Activated naive CD8-positive, alpha-beta T cell treated with anti-CD3 and anti-CD28 coated beads, Interleukin-2, amount 10 ng/mL, durations not matched to agents 7 days and 5 days (primary cell): ENCODE results near the gene ZRANB3. TPM values are rescaled to one million over a fixed set of nuclear protein-coding genes. Genes with fewer than 3 reads are reported as not detected.
"Not testable (repeated sequence)": the region's sequence is repeated elsewhere in the genome, so short reads cannot be mapped to it uniquely, and the experiment has no call there.

Experiments
- ATAC-seq: fragments of 150-1000 bp; cut with Tn5 transposase; one replicate; pipeline ENCODE4 v1.10.0; 2021; ENCODE audit warnings: low read depth, moderate library complexity
- POLR2A ChIA-PET: fragments of 350-600 bp; sonication (Branson Sonifier 250); formaldehyde crosslinking; loops from one replicate; lab custom pipeline; 2021; ENCODE audit warnings: antibody characterized with exemption; lab: Charles Lee
- DNase-seq: peaks from one replicate; pipeline ENCODE4 v3.0.0; 2021
- H3K27ac Mint-ChIP-seq: one replicate; pipeline ENCODE4 v1.8.0; 2022; ENCODE audit warnings: mild to moderate bottlenecking, mixed read lengths
- H3K27me3 Mint-ChIP-seq: one replicate; pipeline ENCODE4 v1.8.0; 2022; ENCODE audit warnings: mild to moderate bottlenecking, moderate library complexity, mixed read lengths
- H3K36me3 Mint-ChIP-seq: one replicate; pipeline ENCODE4 v1.8.0; 2021; ENCODE audit warnings: mild to moderate bottlenecking, mixed read lengths
- H3K4me1 Mint-ChIP-seq: one replicate; pipeline ENCODE4 v1.8.0; 2021; ENCODE audit warnings: mixed read lengths
- H3K4me3 Mint-ChIP-seq: one replicate; pipeline ENCODE4 v1.8.0; 2022; ENCODE audit warnings: mild to moderate bottlenecking, moderate library complexity, mixed read lengths
- H3K9me3 Mint-ChIP-seq: one replicate; pipeline ENCODE4 v1.8.0; 2021; ENCODE audit warnings: mixed read lengths
- total RNA-seq, 2 experiments: library from RNA; stranded (reverse); gene quantifications; one replicate each; pipeline ENCODE4 v1.2.3, GENCODE V29; 2021

The ZRANB3 gene
- total RNA-seq, 2 experiments from 2014 or later = 7.0 to 7.9 TPM

GRCh38 chr2:135287121-135287520 is 243.9 kb downstream of the ZRANB3 start:
- H3K4me1 Mint-ChIP-seq, ATAC-seq, H3K36me3 Mint-ChIP-seq, POLR2A ChIA-PET, DNase-seq, H3K27me3 Mint-ChIP-seq, H3K27ac Mint-ChIP-seq, H3K4me3 Mint-ChIP-seq: not testable (repeated sequence)
- peaks cover 13% of the 10 kb centered on the region for H3K9me3 Mint-ChIP-seq

GRCh38 chr2:135285391-135285790 is 245.6 kb downstream of the ZRANB3 start:
- no peak for DNase-seq
- POLR2A ChIA-PET = no interaction called here
- Mint-ChIP-seq H3K9me3 (peaks cover 10% of the 10 kb centered on the region), H3K4me1 (no peaks in the 10 kb centered on the region), H3K36me3 (peaks cover 4% of the 10 kb centered on the region), H3K4me3 (no peak overlapping the region), H3K27me3 (no peaks in the 10 kb centered on the region), H3K27ac (no peak overlapping the region)
- no peak for ATAC-seq

GRCh38 chr2:135281379-135281778 is 249.6 kb downstream of the ZRANB3 start:
- Mint-ChIP-seq H3K4me3 (no peak overlapping the region), H3K27ac (no peak overlapping the region), H3K9me3 (no peaks in the 10 kb centered on the region), H3K36me3 (no peaks in the 10 kb centered on the region), H3K4me1 (no peaks in the 10 kb centered on the region), H3K27me3 (no peaks in the 10 kb centered on the region)
- DNase-seq (no peak), ATAC-seq (no peak)
- POLR2A ChIA-PET = no interaction called here

- DNase-seq (no peak), ATAC-seq (no peak)
- H3K36me3 Mint-ChIP-seq = no peaks in the 10 kb centered on the region
- H3K27me3 Mint-ChIP-seq = no peaks in the 10 kb centered on the region
- POLR2A ChIA-PET = no interaction called here
- H3K27ac Mint-ChIP-seq = no peak overlapping the region
- H3K4me1 Mint-ChIP-seq = no peaks in the 10 kb centered on the region
- no peaks in the 10 kb centered on the region for H3K9me3 Mint-ChIP-seq
- no peak overlapping the region for H3K4me3 Mint-ChIP-seq
These were observed 251.8 kb downstream of the ZRANB3 start for GRCh38 chr2:135279209-135279608.

GRCh38 chr2:135276525-135276924 is 254.5 kb downstream of the ZRANB3 start:
- DNase-seq (no peak), ATAC-seq (no peak)
- H3K4me3 Mint-ChIP-seq = no peak overlapping the region
- H3K36me3 Mint-ChIP-seq = no peaks in the 10 kb centered on the region
- POLR2A ChIA-PET = no interaction called here
- no peaks in the 10 kb centered on the region for H3K4me1 Mint-ChIP-seq
- no peaks in the 10 kb centered on the region for H3K27me3 Mint-ChIP-seq
- H3K9me3 Mint-ChIP-seq = peaks cover 2% of the 10 kb centered on the region
- no peak overlapping the region for H3K27ac Mint-ChIP-seq

- no peak for ATAC-seq
- POLR2A ChIA-PET = no interaction called here
- Mint-ChIP-seq H3K36me3 (no peaks in the 10 kb centered on the region), H3K4me3 (no peak overlapping the region), H3K9me3 (peaks cover 2% of the 10 kb centered on the region), H3K27me3 (no peaks in the 10 kb centered on the region), H3K4me1 (no peaks in the 10 kb centered on the region), H3K27ac (no peak overlapping the region)
- DNase-seq = no peak
These were observed 260.0 kb downstream of the ZRANB3 start for GRCh38 chr2:135271006-135271405.

- Mint-ChIP-seq H3K27ac (no peak overlapping the region), H3K36me3 (no peaks in the 10 kb centered on the region), H3K9me3 (no peaks in the 10 kb centered on the region), H3K4me3 (no peak overlapping the region), H3K27me3 (no peaks in the 10 kb centered on the region), H3K4me1 (no peaks in the 10 kb centered on the region)
- ATAC-seq (no peak), DNase-seq (no peak)
- POLR2A ChIA-PET = no interaction called here
These were observed 265.0 kb downstream of the ZRANB3 start for GRCh38 chr2:135265960-135266490.

GRCh38 chr2:135259123-135259522 is 271.9 kb downstream of the ZRANB3 start:
- POLR2A ChIA-PET = no interaction called here
- H3K4me3 Mint-ChIP-seq = no peak overlapping the region

DNA sequence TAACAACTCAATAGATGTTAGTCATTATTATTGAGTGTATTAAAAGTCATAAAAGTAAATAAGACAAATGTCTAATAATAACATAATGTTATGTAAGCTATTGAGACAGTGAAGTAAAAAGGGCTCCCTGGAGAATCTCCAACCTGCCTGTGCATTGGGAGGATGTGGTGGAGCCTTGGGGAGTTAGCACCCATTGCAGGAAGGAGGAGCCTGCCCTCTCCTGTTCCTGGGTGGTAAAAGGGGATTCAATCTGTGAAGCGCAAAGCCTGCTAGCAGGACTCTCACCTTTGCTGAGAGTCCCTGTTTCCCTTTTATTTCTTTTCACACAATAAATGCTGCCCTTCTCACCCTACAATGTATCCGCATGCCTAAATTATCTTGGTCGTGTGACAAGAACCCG is 272.8 kb downstream of the ZRANB3 start:
- Mint-ChIP-seq H3K4me3 (no peak overlapping the region), H3K27ac (no peak overlapping the region), H3K4me1 (peaks cover 1% of the 10 kb centered on the region), H3K27me3 (no peaks in the 10 kb centered on the region), H3K36me3 (peaks cover 2% of the 10 kb centered on the region), H3K9me3 (peaks cover 3% of the 10 kb centered on the region)
- ATAC-seq (no peak), DNase-seq (no peak)
- POLR2A ChIA-PET = no interaction called here

More at GRCh38 chr2:135259123-135259522, 271.9 kb downstream of the ZRANB3 start:
- Mint-ChIP-seq H3K4me1 (peaks cover 1% of the 10 kb centered on the region), H3K27me3 (no peaks in the 10 kb centered on the region), H3K9me3 (peaks cover 3% of the 10 kb centered on the region), H3K36me3 (peaks cover 2% of the 10 kb centered on the region), H3K27ac (no peak overlapping the region)
- ATAC-seq (no peak), DNase-seq (no peak)

DNA sequence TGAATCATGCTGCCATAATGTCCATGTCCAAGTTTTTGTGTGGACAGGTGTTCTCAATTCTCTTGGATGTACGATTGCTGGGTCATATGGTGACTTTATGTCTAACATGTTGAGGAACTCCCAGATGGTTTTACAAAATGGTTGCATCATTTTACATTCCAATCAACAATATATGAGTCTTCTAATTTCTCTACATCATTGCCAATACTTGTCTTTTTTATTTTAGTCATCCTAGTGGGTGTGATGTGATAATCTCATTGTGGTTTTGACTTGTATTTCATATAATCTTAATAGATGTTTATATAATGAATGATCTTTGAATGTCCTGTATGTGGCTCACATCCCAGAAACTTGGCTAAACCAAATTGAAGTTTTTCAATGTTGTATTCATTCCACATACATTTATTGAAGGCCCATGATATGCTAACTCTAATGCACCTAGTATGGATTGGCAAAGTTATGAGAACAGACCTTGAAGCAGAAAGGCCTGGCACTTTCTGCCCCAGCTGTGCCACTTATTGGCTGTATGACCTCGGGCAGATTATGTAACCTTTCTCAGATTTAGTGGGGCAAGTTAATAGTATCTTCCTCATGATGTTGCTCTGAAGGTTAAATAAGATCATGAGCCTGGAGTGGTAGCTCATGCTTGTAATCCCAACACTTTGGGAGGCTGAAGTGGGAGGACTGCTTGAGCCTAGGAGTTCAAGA is 273.5 kb downstream of the ZRANB3 start:
- H3K36me3 Mint-ChIP-seq = peaks cover 2% of the 10 kb centered on the region
- H3K4me3 Mint-ChIP-seq = no peak overlapping the region
- DNase-seq (no peak), ATAC-seq (no peak)
- POLR2A ChIA-PET = no interaction called here
- no peaks in the 10 kb centered on the region for H3K27me3 Mint-ChIP-seq
- no peak overlapping the region for H3K27ac Mint-ChIP-seq
- H3K4me1 Mint-ChIP-seq = peaks cover 1% of the 10 kb centered on the region
- H3K9me3 Mint-ChIP-seq = peaks cover 3% of the 10 kb centered on the region

DNA sequence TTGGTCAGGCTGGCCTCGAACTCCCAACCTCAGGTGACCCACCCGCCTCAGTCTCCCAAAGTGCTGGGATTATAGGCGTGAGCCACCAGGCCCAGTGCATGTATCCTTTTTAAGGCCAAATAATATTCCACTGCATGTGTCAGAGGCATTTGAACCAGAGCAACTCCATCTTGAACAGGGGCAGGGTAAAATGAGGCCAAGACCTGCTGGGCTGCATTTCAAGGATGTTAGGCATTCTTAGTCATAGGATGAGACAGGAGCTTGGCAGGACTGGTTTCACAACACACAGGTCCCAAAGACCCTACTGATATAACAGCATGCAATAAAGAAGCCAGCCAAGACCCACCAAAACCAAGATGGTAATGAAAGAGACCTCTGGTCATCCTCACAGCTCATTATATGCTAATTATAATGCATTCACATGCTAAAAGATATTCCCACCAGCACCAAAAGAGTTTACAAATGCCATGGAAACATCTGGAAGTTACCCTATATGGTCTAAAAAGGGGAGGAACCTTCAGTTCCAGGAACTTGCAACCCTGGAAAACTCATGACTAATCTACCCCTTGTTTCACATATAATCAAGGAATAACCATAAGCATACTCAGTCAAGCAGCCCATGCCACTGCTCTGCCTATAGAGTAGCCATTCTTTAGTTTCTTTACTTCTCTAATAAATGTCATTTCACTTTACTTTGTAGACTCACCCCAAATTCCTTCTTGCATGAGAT is 274.3 kb downstream of the ZRANB3 start:
- H3K36me3 Mint-ChIP-seq = peaks cover 4% of the 10 kb centered on the region
- POLR2A ChIA-PET = no interaction called here
- ATAC-seq (no peak), DNase-seq (no peak)
- H3K9me3 Mint-ChIP-seq = peaks cover 5% of the 10 kb centered on the region
- H3K27me3 Mint-ChIP-seq = no peaks in the 10 kb centered on the region
- peaks cover 1% of the 10 kb centered on the region for H3K4me1 Mint-ChIP-seq
- no peak overlapping the region for H3K4me3 Mint-ChIP-seq
- H3K27ac Mint-ChIP-seq = no peak overlapping the region

GRCh38 chr2:135255208-135255607 is 275.8 kb downstream of the ZRANB3 start:
- no peaks in the 10 kb centered on the region for H3K27me3 Mint-ChIP-seq
- POLR2A ChIA-PET = no interaction called here
- peaks cover 9% of the 10 kb centered on the region for H3K9me3 Mint-ChIP-seq
- peaks cover 14% of the 10 kb centered on the region for H3K36me3 Mint-ChIP-seq
- H3K27ac Mint-ChIP-seq = no peak overlapping the region
- no peak overlapping the region for H3K4me3 Mint-ChIP-seq
- ATAC-seq = no peak
- no peak for DNase-seq
- H3K4me1 Mint-ChIP-seq = peaks cover 1% of the 10 kb centered on the region

DNA sequence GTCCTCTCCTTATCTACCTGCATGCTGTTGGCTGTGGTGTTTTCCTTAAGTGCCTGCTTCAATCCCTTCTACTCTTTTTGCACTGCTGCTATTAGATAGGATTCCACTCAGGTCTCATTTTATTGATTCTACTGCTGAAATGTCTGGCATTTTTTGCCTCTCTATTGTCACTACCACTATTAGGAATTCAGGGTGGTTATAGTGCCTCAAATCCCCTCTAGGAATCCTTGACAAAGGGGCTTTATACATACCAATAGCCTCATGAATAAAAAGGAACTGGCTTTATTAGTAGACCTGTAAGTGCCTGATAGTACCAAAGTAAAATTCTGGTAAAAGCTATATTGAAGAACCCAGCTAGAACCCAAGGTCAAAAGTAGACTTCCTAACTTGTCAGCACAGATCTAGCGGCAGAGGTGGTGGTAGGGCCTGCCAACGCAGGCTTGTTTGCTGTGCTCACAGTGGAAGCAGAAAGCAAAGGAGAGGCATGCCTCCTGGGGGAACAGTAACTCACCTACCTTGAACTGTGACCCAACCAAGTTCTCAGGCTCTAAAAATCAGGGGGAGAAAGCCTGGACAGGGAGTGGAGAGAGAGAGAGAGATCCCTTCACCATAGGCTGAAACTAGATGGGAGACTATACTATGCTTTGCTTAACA is 278.1 kb downstream of the ZRANB3 start:
- no peaks in the 10 kb centered on the region for H3K27me3 Mint-ChIP-seq
- POLR2A ChIA-PET = no interaction called here
- DNase-seq (no peak), ATAC-seq (no peak)
- H3K36me3 Mint-ChIP-seq = peaks cover 22% of the 10 kb centered on the region
- no peak overlapping the region for H3K27ac Mint-ChIP-seq
- H3K4me3 Mint-ChIP-seq = no peak overlapping the region
- peaks cover 20% of the 10 kb centered on the region for H3K9me3 Mint-ChIP-seq
- H3K4me1 Mint-ChIP-seq = peaks cover 1% of the 10 kb centered on the region
